A673 (cell line): ENCODE results near the gene MMP14.

Experiments used
- CTCF ChIP-seq: fragments of 300-800, 200-600 bp; sonication (generic); conservative IDR thresholded peaks from 2 replicates; pipeline ENCODE4 v1.5.1; 2017; ENCODE audit warnings: low read depth, mild to moderate bottlenecking, antibody characterized with exemption, low read length, moderate library complexity, mixed read lengths
- EZH2 ChIP-seq: fragments of 200-600 bp; sonication (generic); IDR thresholded peaks from 2 replicates; pipeline ENCODE4 v1.6.1; 2017; ENCODE audit warnings: borderline replicate concordance, low read depth, mild to moderate bottlenecking, mixed read lengths, antibody characterized with exemption, low read length; ENCODE audit not compliant: poor library complexity, severe bottlenecking

- TF ChIP-seq EZH2: no peak
- TF ChIP-seq CTCF: no peak
Observed at GRCh38 chr14:22841311-22841710, 4.9 kb downstream of the MMP14 start.
